ENCODE results near the gene APH1B.

Gene APH1B

DNA sequence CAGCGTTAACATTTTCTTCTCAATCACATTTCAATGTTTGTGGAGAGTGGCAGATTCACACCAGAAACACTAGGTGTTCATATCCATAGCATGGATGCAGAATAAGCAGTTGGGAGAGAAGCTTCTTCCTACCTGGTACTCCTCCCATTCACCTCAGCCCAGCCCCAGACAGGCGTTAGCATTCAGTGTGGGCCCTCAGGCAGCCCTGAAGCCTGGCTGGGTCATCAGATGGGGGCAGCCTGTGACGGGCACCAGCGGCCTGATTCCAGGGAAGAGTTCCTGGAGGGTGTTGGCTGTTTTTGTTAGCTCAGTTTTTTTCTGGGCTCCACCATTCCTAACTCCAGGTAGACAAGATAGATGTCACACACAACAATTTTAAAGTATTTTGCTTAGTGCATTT is 31.1 kb downstream of the APH1B start:
- no peaks in the 10 kb centered on the region for H3K27me3 ChIP-seq (ENCODE audit: insufficient read depth, poor library complexity, severe bottlenecking)
- DNase-seq (ENCODE audit: low spot score) (no peak), ATAC-seq (ENCODE audit: low read depth) (no peak)
- H3K4me3 ChIP-seq (ENCODE audit: severe bottlenecking), result no peak overlapping the region
- TF ChIP-seq, protein P1, sequence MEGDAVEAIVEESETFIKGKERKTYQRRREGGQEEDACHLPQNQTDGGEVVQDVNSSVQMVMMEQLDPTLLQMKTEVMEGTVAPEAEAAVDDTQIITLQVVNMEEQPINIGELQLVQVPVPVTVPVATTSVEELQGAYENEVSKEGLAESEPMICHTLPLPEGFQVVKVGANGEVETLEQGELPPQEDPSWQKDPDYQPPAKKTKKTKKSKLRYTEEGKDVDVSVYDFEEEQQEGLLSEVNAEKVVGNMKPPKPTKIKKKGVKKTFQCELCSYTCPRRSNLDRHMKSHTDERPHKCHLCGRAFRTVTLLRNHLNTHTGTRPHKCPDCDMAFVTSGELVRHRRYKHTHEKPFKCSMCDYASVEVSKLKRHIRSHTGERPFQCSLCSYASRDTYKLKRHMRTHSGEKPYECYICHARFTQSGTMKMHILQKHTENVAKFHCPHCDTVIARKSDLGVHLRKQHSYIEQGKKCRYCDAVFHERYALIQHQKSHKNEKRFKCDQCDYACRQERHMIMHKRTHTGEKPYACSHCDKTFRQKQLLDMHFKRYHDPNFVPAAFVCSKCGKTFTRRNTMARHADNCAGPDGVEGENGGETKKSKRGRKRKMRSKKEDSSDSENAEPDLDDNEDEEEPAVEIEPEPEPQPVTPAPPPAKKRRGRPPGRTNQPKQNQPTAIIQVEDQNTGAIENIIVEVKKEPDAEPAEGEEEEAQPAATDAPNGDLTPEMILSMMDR (IDR thresholded peaks at IDR 0.05; ENCODE audit: poor library complexity, severe bottlenecking), result no peak
- H3K27ac ChIP-seq (ENCODE audit: poor library complexity, severe bottlenecking), result no peak overlapping the region
- H3K36me3 ChIP-seq (ENCODE audit: low read depth), result no peaks in the 10 kb centered on the region
- H3K9me3 ChIP-seq (ENCODE audit: severe bottlenecking), result no peaks in the 10 kb centered on the region
- no peaks in the 10 kb centered on the region for H3K4me1 ChIP-seq (ENCODE audit: insufficient read depth, poor library complexity, severe bottlenecking)

DNA sequence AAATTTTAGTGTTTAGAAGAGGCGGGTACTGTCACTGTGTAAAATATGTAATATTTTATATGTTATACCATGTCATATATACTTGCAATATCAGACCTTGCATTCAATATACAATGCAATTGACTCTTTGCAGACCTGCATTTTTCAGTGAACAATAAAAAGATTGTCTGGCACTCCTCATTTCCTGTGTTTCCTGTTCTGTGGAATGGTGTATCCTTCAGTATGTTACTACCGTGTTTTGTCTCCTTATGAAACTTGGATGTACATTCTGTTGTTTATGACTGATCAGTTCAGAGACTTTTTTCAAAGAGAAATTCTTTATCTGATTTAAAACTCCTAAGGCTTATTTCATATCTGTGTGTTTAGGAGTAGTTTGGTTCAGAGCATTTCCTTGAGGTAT is 31.5 kb downstream of the APH1B start:
- H3K27ac ChIP-seq (ENCODE audit: poor library complexity, severe bottlenecking), result no peak overlapping the region
- H3K9me3 ChIP-seq (ENCODE audit: severe bottlenecking), result no peaks in the 10 kb centered on the region
- peak; percentile 58; the same call in 1 of the 3 replicates for ATAC-seq (ENCODE audit: low read depth)
- no peaks in the 10 kb centered on the region for H3K27me3 ChIP-seq (ENCODE audit: insufficient read depth, poor library complexity, severe bottlenecking)
- no peak for DNase-seq (ENCODE audit: low spot score)
- H3K4me1 ChIP-seq (ENCODE audit: insufficient read depth, poor library complexity, severe bottlenecking), result no peaks in the 10 kb centered on the region
- TF ChIP-seq, protein P1 (IDR thresholded peaks at IDR 0.05; ENCODE audit: poor library complexity, severe bottlenecking), result no peak
- no peaks in the 10 kb centered on the region for H3K36me3 ChIP-seq (ENCODE audit: low read depth)
- H3K4me3 ChIP-seq (ENCODE audit: severe bottlenecking), result no peak overlapping the region

DNA sequence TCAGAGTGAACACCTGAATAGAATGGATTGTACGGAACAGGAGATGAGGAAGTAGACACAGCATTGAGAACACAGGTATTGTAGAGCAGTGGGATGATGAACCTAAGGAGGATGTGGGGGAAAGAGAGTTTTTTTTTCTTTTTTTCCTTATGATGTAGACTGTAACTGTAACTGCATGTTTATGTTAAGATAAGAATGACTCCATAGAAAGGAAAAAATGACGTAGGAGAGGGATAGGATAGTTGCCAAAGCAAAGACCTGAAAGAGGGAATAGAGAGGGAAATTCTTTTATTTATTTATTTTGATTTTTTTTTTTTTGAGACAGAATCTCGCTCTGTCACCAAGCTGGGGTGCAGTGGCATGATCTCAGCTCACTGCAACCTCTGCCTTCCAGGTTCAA is 33.2 kb downstream of the APH1B start:
- H3K9me3 ChIP-seq (ENCODE audit: severe bottlenecking), result no peaks in the 10 kb centered on the region
- DNase-seq (ENCODE audit: low spot score), result no peak
- H3K36me3 ChIP-seq (ENCODE audit: low read depth), result no peaks in the 10 kb centered on the region
- H3K27ac ChIP-seq (ENCODE audit: poor library complexity, severe bottlenecking), result no peak overlapping the region
- TF ChIP-seq, protein P1 (IDR thresholded peaks at IDR 0.05; ENCODE audit: poor library complexity, severe bottlenecking), result no peak
- H3K27me3 ChIP-seq (ENCODE audit: insufficient read depth, poor library complexity, severe bottlenecking), result no peaks in the 10 kb centered on the region
- no peaks in the 10 kb centered on the region for H3K4me1 ChIP-seq (ENCODE audit: insufficient read depth, poor library complexity, severe bottlenecking)
- ATAC-seq (ENCODE audit: low read depth), result no peak
- H3K4me3 ChIP-seq (ENCODE audit: severe bottlenecking), result no peak overlapping the region

DNA sequence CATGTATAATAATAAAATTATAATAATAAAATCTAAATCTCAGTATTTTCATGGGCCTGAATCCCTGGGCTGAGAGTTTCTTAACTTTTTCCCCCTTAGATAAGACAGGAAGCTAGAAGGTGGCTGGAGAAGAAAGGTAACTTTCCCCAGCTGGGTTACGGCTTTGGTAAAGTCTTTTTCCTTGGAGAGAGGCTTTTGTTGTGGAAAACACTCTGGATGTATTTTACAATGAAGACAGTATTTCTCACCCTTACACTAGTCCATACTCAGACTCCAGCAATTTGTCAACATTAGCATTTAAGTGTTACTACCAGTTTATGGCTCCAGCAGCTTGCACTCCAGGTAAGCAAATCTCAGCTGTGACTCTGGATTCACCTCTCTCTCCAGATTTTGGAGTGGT is 34.9 kb downstream of the APH1B start:
- Histone ChIP-seq H3K27ac (ENCODE audit: poor library complexity, severe bottlenecking) (no peak overlapping the region), H3K4me3 (ENCODE audit: severe bottlenecking) (no peak overlapping the region), H3K9me3 (ENCODE audit: severe bottlenecking) (no peaks in the 10 kb centered on the region), H3K4me1 (ENCODE audit: insufficient read depth, poor library complexity, severe bottlenecking) (no peaks in the 10 kb centered on the region), H3K36me3 (ENCODE audit: low read depth) (no peaks in the 10 kb centered on the region), H3K27me3 (ENCODE audit: insufficient read depth, poor library complexity, severe bottlenecking) (no peaks in the 10 kb centered on the region)
- DNase-seq (ENCODE audit: low spot score) (no peak), ATAC-seq (ENCODE audit: low read depth) (no peak)
- TF ChIP-seq, protein P1 (IDR thresholded peaks at IDR 0.05; ENCODE audit: poor library complexity, severe bottlenecking), result no peak

DNA sequence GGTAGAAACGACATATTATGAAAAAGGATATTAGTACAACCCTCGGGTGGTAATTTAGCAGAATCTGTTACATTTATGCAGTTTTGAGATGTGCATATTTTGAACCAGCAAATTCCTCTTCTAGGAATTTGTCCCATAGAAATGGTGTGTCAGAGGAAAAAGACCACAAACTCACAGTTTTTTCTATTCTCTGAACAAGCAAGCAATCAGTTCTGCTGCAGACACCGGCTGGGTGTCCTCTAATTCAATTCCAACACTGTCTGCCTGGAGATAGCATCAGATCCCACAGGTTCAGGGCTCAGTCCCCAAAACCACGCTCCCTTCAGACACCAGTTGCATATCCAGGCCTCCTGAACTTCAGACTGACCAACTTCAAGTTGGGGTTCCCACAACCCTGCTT is 36.4 kb downstream of the APH1B start:
- no peak for ATAC-seq (ENCODE audit: low read depth)
- no peak for DNase-seq (ENCODE audit: low spot score)
- no peaks in the 10 kb centered on the region for H3K27me3 ChIP-seq (ENCODE audit: insufficient read depth, poor library complexity, severe bottlenecking)
- no peaks in the 10 kb centered on the region for H3K4me1 ChIP-seq (ENCODE audit: insufficient read depth, poor library complexity, severe bottlenecking)
- H3K36me3 ChIP-seq (ENCODE audit: low read depth), result no peaks in the 10 kb centered on the region
- no peak overlapping the region for H3K27ac ChIP-seq (ENCODE audit: poor library complexity, severe bottlenecking)
- H3K9me3 ChIP-seq (ENCODE audit: severe bottlenecking), result no peaks in the 10 kb centered on the region
- H3K4me3 ChIP-seq (ENCODE audit: severe bottlenecking), result no peak overlapping the region
- TF ChIP-seq, protein P1 (IDR thresholded peaks at IDR 0.05; ENCODE audit: poor library complexity, severe bottlenecking), result no peak
